ENCODE results near the gene SRRM1. TPM values are rescaled to one million over a fixed set of nuclear protein-coding genes. Genes with fewer than 3 reads are reported as not detected.
"Not testable (repeated sequence)": the region's sequence is repeated elsewhere in the genome, so short reads cannot be mapped to it uniquely, and the experiment has no call there.

Gene SRRM1
- total and polyA plus RNA-seq, 9 donors = 30.4 to 116 (median 77.7) TPM

GRCh38 chr1:24698326-24698725 is 55.2 kb downstream of the SRRM1 start:
- DNase-seq; H3K9me3 ChIP-seq (replicated peaks; ENCODE audit: control insufficient read depth, low read depth, low read length); H3K27me3 ChIP-seq (ENCODE audit: control insufficient read depth, insufficient read depth, low read length); H3K36me3 ChIP-seq (ENCODE audit: control insufficient read depth, insufficient read depth, low read length); H3K4me3 ChIP-seq (ENCODE audit: low read length); H3K27ac ChIP-seq (ENCODE audit: low read length): not testable (repeated sequence)
- peaks cover 56% of the 10 kb centered on the region for H3K4me1 ChIP-seq (ENCODE audit: control insufficient read depth, insufficient read depth, low read length)
- 92% methylated on average over 6 of the region's 8 CpGs for WGBS (ENCODE audit: insufficient coverage)

- Histone ChIP-seq H3K4me3 (ENCODE audit: low read length) (no peak overlapping the region), H3K27ac (ENCODE audit: low read length) (peak overlapping the region; percentile 15), H3K9me3 (replicated peaks; ENCODE audit: control insufficient read depth, low read depth, low read length) (no peaks in the 10 kb centered on the region), H3K4me1 (ENCODE audit: control insufficient read depth, insufficient read depth, low read length) (peaks cover 51% of the 10 kb centered on the region), H3K27me3 (ENCODE audit: control insufficient read depth, insufficient read depth, low read length) (no peaks in the 10 kb centered on the region), H3K36me3 (ENCODE audit: control insufficient read depth, insufficient read depth, low read length) (no peaks in the 10 kb centered on the region)
- DNase-seq = peak; percentile 41
- 73% methylated on average over 5 of the region's 7 CpGs for WGBS (ENCODE audit: insufficient coverage)
Observed at GRCh38 chr1:24699628-24700027, 56.5 kb downstream of the SRRM1 start.

- Histone ChIP-seq H3K9me3 (replicated peaks; ENCODE audit: control insufficient read depth, low read depth, low read length) (no peaks in the 10 kb centered on the region), H3K27ac (ENCODE audit: low read length) (peak overlapping the region; percentile 76), H3K4me3 (ENCODE audit: low read length) (no peak overlapping the region), H3K36me3 (ENCODE audit: control insufficient read depth, insufficient read depth, low read length) (no peaks in the 10 kb centered on the region), H3K4me1 (ENCODE audit: control insufficient read depth, insufficient read depth, low read length) (peaks cover 47% of the 10 kb centered on the region), H3K27me3 (ENCODE audit: control insufficient read depth, insufficient read depth, low read length) (no peaks in the 10 kb centered on the region)
- DNase-seq = peak; percentile 90
- WGBS (ENCODE audit: insufficient coverage) = 51% methylated on average over 5 of the region's 8 CpGs
Observed at GRCh38 chr1:24702511-24703293, 59.6 kb downstream of the SRRM1 start.

- Histone ChIP-seq H3K4me3 (ENCODE audit: low read length) (no peak overlapping the region), H3K36me3 (ENCODE audit: control insufficient read depth, insufficient read depth, low read length) (no peaks in the 10 kb centered on the region), H3K9me3 (replicated peaks; ENCODE audit: control insufficient read depth, low read depth, low read length) (no peaks in the 10 kb centered on the region), H3K4me1 (ENCODE audit: control insufficient read depth, insufficient read depth, low read length) (peaks cover 36% of the 10 kb centered on the region), H3K27ac (ENCODE audit: low read length) (peak overlapping the region; percentile 67), H3K27me3 (ENCODE audit: control insufficient read depth, insufficient read depth, low read length) (no peaks in the 10 kb centered on the region)
- DNase-seq = peak; percentile 55
- whole genome bisulfite sequencing (ENCODE audit: insufficient coverage) = 47% methylated on average over 4 of the region's 16 CpGs
Observed at GRCh38 chr1:24704411-24705259, 61.5 kb downstream of the SRRM1 start.

GRCh38 chr1:24705260-24706073 is 62.4 kb downstream of the SRRM1 start:
- 13% methylated on average over 9 of the region's 18 CpGs for WGBS (ENCODE audit: insufficient coverage)
- peak overlapping the region; percentile 67 for H3K27ac ChIP-seq (ENCODE audit: low read length)
- no peak overlapping the region for H3K4me3 ChIP-seq (ENCODE audit: low read length)
- no peaks in the 10 kb centered on the region for H3K27me3 ChIP-seq (ENCODE audit: control insufficient read depth, insufficient read depth, low read length)
- no peaks in the 10 kb centered on the region for H3K9me3 ChIP-seq (replicated peaks; ENCODE audit: control insufficient read depth, low read depth, low read length)
- peaks cover 33% of the 10 kb centered on the region for H3K4me1 ChIP-seq (ENCODE audit: control insufficient read depth, insufficient read depth, low read length)
- no peaks in the 10 kb centered on the region for H3K36me3 ChIP-seq (ENCODE audit: control insufficient read depth, insufficient read depth, low read length)
- peak; percentile 93 for DNase-seq

- H3K27me3 ChIP-seq (ENCODE audit: control insufficient read depth, insufficient read depth, low read length); DNase-seq; H3K9me3 ChIP-seq (replicated peaks; ENCODE audit: control insufficient read depth, low read depth, low read length); H3K4me3 ChIP-seq (ENCODE audit: low read length); H3K36me3 ChIP-seq (ENCODE audit: control insufficient read depth, insufficient read depth, low read length): not testable (repeated sequence)
- WGBS (ENCODE audit: insufficient coverage) = 97% methylated on average over 6 of the region's 9 CpGs
- peak overlapping the region; percentile 67 for H3K27ac ChIP-seq (ENCODE audit: low read length)
- H3K4me1 ChIP-seq (ENCODE audit: control insufficient read depth, insufficient read depth, low read length) = peaks cover 29% of the 10 kb centered on the region
Observed at GRCh38 chr1:24706074-24706389, 62.9 kb downstream of the SRRM1 start.

- H3K27ac ChIP-seq (ENCODE audit: low read length) = no peak overlapping the region
Observed at GRCh38 chr1:24707687-24708086, 64.6 kb downstream of the SRRM1 start.

GRCh38 chr1:24708938-24709337 is 65.8 kb downstream of the SRRM1 start:
- H3K9me3 ChIP-seq (replicated peaks; ENCODE audit: control insufficient read depth, low read depth, low read length) = no peaks in the 10 kb centered on the region
- H3K27me3 ChIP-seq (ENCODE audit: control insufficient read depth, insufficient read depth, low read length) = no peaks in the 10 kb centered on the region
- H3K36me3 ChIP-seq (ENCODE audit: control insufficient read depth, insufficient read depth, low read length) = no peaks in the 10 kb centered on the region
- H3K4me3 ChIP-seq (ENCODE audit: low read length) = no peak overlapping the region
- peaks cover 19% of the 10 kb centered on the region for H3K4me1 ChIP-seq (ENCODE audit: control insufficient read depth, insufficient read depth, low read length)
- no peak overlapping the region for H3K27ac ChIP-seq (ENCODE audit: low read length)
- peak; percentile 56 for DNase-seq
- 100% methylated on average over 1 of the region's 4 CpGs for WGBS (ENCODE audit: insufficient coverage)

More at GRCh38 chr1:24707687-24708086, 64.6 kb downstream of the SRRM1 start:
- no peaks in the 10 kb centered on the region for H3K36me3 ChIP-seq (ENCODE audit: control insufficient read depth, insufficient read depth, low read length)
- peaks cover 20% of the 10 kb centered on the region for H3K4me1 ChIP-seq (ENCODE audit: control insufficient read depth, insufficient read depth, low read length)
- H3K4me3 ChIP-seq (ENCODE audit: low read length) = no peak overlapping the region
- no CpG with 5 or more reads among the region's 4 CpGs for WGBS (ENCODE audit: insufficient coverage)
- no peaks in the 10 kb centered on the region for H3K9me3 ChIP-seq (replicated peaks; ENCODE audit: control insufficient read depth, low read depth, low read length)
- DNase-seq = no peak
- no peaks in the 10 kb centered on the region for H3K27me3 ChIP-seq (ENCODE audit: control insufficient read depth, insufficient read depth, low read length)

- H3K27ac ChIP-seq (ENCODE audit: low read length) = no peak overlapping the region
- no peaks in the 10 kb centered on the region for H3K36me3 ChIP-seq (ENCODE audit: control insufficient read depth, insufficient read depth, low read length)
- WGBS (ENCODE audit: insufficient coverage) = 44% methylated on average over 1 of the region's 5 CpGs
- no peaks in the 10 kb centered on the region for H3K9me3 ChIP-seq (replicated peaks; ENCODE audit: control insufficient read depth, low read depth, low read length)
- H3K4me3 ChIP-seq (ENCODE audit: low read length) = no peak overlapping the region
- H3K27me3 ChIP-seq (ENCODE audit: control insufficient read depth, insufficient read depth, low read length) = no peaks in the 10 kb centered on the region
- no peak for DNase-seq
- H3K4me1 ChIP-seq (ENCODE audit: control insufficient read depth, insufficient read depth, low read length) = peaks cover 12% of the 10 kb centered on the region
Observed at GRCh38 chr1:24709791-24710441, 66.8 kb downstream of the SRRM1 start.

All from muscle of leg (tissue), 11 donors.